Endothelial cell (in vitro differentiated cells): ENCODE data around the gene LY9. TPM values are rescaled to one million over a fixed set of nuclear protein-coding genes. Genes with fewer than 3 reads are reported as not detected.

Source experiments
- DNase-seq: peaks from one replicate; pipeline ENCODE4 v3.0.0; 2021; ENCODE audit warnings: low spot score
- H3K27ac Mint-ChIP-seq: one replicate; pipeline ENCODE4 v1.8.0; 2021; ENCODE audit warnings: mixed read lengths, inconsistent platforms; ENCODE audit not compliant: unreplicated experiment
- H3K27me3 Mint-ChIP-seq: one replicate; pipeline ENCODE4 v1.8.0; 2021; ENCODE audit warnings: mild to moderate bottlenecking, moderate library complexity, mixed read lengths, inconsistent platforms; ENCODE audit not compliant: unreplicated experiment
- H3K36me3 Mint-ChIP-seq: one replicate; pipeline ENCODE4 v1.8.0; 2021; ENCODE audit warnings: mild to moderate bottlenecking, low read depth, mixed read lengths, inconsistent platforms; ENCODE audit not compliant: unreplicated experiment
- H3K4me1 Mint-ChIP-seq: one replicate; pipeline ENCODE4 v1.8.0; 2021; ENCODE audit warnings: mild to moderate bottlenecking, mixed read lengths, inconsistent platforms; ENCODE audit not compliant: unreplicated experiment
- H3K4me3 Mint-ChIP-seq: one replicate; pipeline ENCODE4 v1.8.0; 2021; ENCODE audit warnings: mild to moderate bottlenecking, mixed read lengths, inconsistent platforms; ENCODE audit not compliant: unreplicated experiment
- H3K9me3 Mint-ChIP-seq: one replicate; pipeline ENCODE4 v1.8.0; 2021; ENCODE audit warnings: mixed read lengths, inconsistent platforms; ENCODE audit not compliant: unreplicated experiment
- CTCF ChIP-seq: fragments of 200-600 bp; sonication (generic); IDR thresholded peaks from one replicate; pipeline ENCODE4 v1.5.0; 2021; ENCODE audit warnings: antibody characterized with exemption; ENCODE audit not compliant: unreplicated experiment
- total RNA-seq: library from RNA; stranded (reverse); fragmentation: NEBNext Ultra II Directional; extraction: Animal tissue kit (Norgen Biotek cat#: 25700); gene quantifications from one replicate; pipeline ENCODE4 v1.2.1, GENCODE V29; 2021; ENCODE audit not compliant: unreplicated experiment

LY9 gene
- total RNA-seq, 1 donor from 2014 or later: not detected

- Mint-ChIP-seq H3K9me3 (no peaks in the 10 kb centered on the region), H3K27ac (no peak overlapping the region)
Measured at GRCh38 chr1:160877221-160877620, 81.2 kb downstream of the LY9 start.

More at GRCh38 chr1:160877221-160877620, 81.2 kb downstream of the LY9 start:
- DNase-seq: no peak
- H3K4me1 Mint-ChIP-seq: peaks cover 17% of the 10 kb centered on the region
- TF ChIP-seq CTCF: no peak
- H3K4me3 Mint-ChIP-seq: no peak overlapping the region
- H3K27me3 Mint-ChIP-seq: peaks cover 17% of the 10 kb centered on the region
- H3K36me3 Mint-ChIP-seq: no peaks in the 10 kb centered on the region

Other genes with a start within 250 kb of the LY9 start
- not detected for gene CD84, start 216.7 kb upstream of the LY9 start, total RNA-seq
- gene SLAMF1, start 149.1 kb upstream of the LY9 start, total RNA-seq: not detected
- gene CD48, start 84.4 kb upstream of the LY9 start, total RNA-seq: not detected
- gene SLAMF7, start 56.9 kb upstream of the LY9 start, total RNA-seq: 0.56 TPM
- 0.31 TPM for gene CD244, start 66.7 kb downstream of the LY9 start, total RNA-seq
- not detected for gene ITLN1, start 89.0 kb downstream of the LY9 start, total RNA-seq
- gene ITLN2, start 158.6 kb downstream of the LY9 start, total RNA-seq: 118 TPM
- gene F11R, start 225.0 kb downstream of the LY9 start, total RNA-seq: 361 TPM
- gene TSTD1, start 242.8 kb downstream of the LY9 start, total RNA-seq: 14.2 TPM
- 121 TPM for gene USF1, start 249.8 kb downstream of the LY9 start, total RNA-seq